T-helper 17 cell (primary cell): ENCODE measurements around the gene CLMN. TPM values are rescaled to one million over a fixed set of nuclear protein-coding genes. Genes with fewer than 3 reads are reported as not detected.

ENCODE experiments used
- ATAC-seq: fragments of 150-1000 bp; cut with Tn5 transposase; 2 replicates; pipeline ENCODE4 v1.10.0; 2021; ENCODE audit warnings: mild to moderate bottlenecking, moderate library complexity
- DNase-seq, 3 donors: peaks; one replicate each; pipeline versions ENCODE4 v3.0.0 to v3.0.0-alpha.2; 2020 to 2021
- H3K9me3 ChIP-seq: one replicate; pipeline ENCODE4 v1.7.0; 2013; ENCODE audit warnings: low read length, mild to moderate bottlenecking; ENCODE audit not compliant: control insufficient read depth, poor library complexity, severe bottlenecking
- H3K27ac Mint-ChIP-seq: one replicate; pipeline ENCODE4 v1.8.0; 2022; ENCODE audit warnings: mild to moderate bottlenecking, moderate library complexity, mixed read lengths
- H3K27me3 Mint-ChIP-seq: one replicate; pipeline ENCODE4 v1.8.0; 2022; ENCODE audit warnings: mixed read lengths
- H3K36me3 Mint-ChIP-seq: one replicate; pipeline ENCODE4 v1.8.0; 2022; ENCODE audit warnings: low read depth, mixed read lengths
- H3K4me1 Mint-ChIP-seq: one replicate; pipeline ENCODE4 v1.8.0; 2022; ENCODE audit warnings: mild to moderate bottlenecking, mixed read lengths
- H3K4me3 Mint-ChIP-seq: one replicate; pipeline ENCODE4 v1.8.0; 2022; ENCODE audit warnings: mild to moderate bottlenecking, moderate library complexity, mixed read lengths
- total RNA-seq, 4 donors: library from RNA in 2 of 4; stranded (reverse) in 2 of 4; gene quantifications; one replicate each; pipeline ENCODE4 v1.2.3 and lab custom pipeline; 2022 to 2026

Gene CLMN
- total RNA-seq, 2 donors from 2014 or later = 0.26 to 1.3 TPM

- Mint-ChIP-seq H3K27ac (peak overlapping the region; percentile 62), H3K27me3 (peaks cover 28% of the 10 kb centered on the region), H3K4me1 (peaks cover 2% of the 10 kb centered on the region), H3K36me3 (peaks cover 3% of the 10 kb centered on the region), H3K4me3 (no peak overlapping the region)
- H3K9me3 ChIP-seq = no peaks in the 10 kb centered on the region
- ATAC-seq (no peak), DNase-seq (no peak)
These were observed 45.4 kb downstream of the CLMN start for GRCh38 chr14:95274279-95274678.

- Mint-ChIP-seq H3K36me3 (peaks cover 3% of the 10 kb centered on the region), H3K27me3 (peaks cover 28% of the 10 kb centered on the region), H3K4me3 (no peak overlapping the region), H3K27ac (no peak overlapping the region), H3K4me1 (peaks cover 2% of the 10 kb centered on the region)
- DNase-seq (no peak), ATAC-seq (no peak)
- no peaks in the 10 kb centered on the region for H3K9me3 ChIP-seq
These were observed 46.4 kb downstream of the CLMN start for GRCh38 chr14:95273001-95273978.

- H3K9me3 ChIP-seq = no peaks in the 10 kb centered on the region
- no peak for ATAC-seq
- Mint-ChIP-seq H3K36me3 (peaks cover 3% of the 10 kb centered on the region), H3K4me1 (peaks cover 9% of the 10 kb centered on the region), H3K27ac (no peak overlapping the region), H3K4me3 (no peak overlapping the region), H3K27me3 (peaks cover 23% of the 10 kb centered on the region)
- no peak for DNase-seq
These were observed 47.7 kb downstream of the CLMN start for GRCh38 chr14:95272057-95272456.

- no peak overlapping the region for H3K27ac Mint-ChIP-seq
- no peaks in the 10 kb centered on the region for H3K9me3 ChIP-seq
- DNase-seq (no peak), ATAC-seq (no peak)
- peaks cover 3% of the 10 kb centered on the region for H3K36me3 Mint-ChIP-seq
- no peak overlapping the region for H3K4me3 Mint-ChIP-seq
- H3K27me3 Mint-ChIP-seq = peaks cover 22% of the 10 kb centered on the region
- peaks cover 18% of the 10 kb centered on the region for H3K4me1 Mint-ChIP-seq
These were observed 49.5 kb downstream of the CLMN start for GRCh38 chr14:95270203-95270602.

GRCh38 chr14:95269493-95269892 is 50.2 kb downstream of the CLMN start:
- ATAC-seq (no peak), DNase-seq (no peak)
- H3K27me3 Mint-ChIP-seq = peaks cover 15% of the 10 kb centered on the region
- peaks cover 19% of the 10 kb centered on the region for H3K4me1 Mint-ChIP-seq
- no peak overlapping the region for H3K4me3 Mint-ChIP-seq
- no peaks in the 10 kb centered on the region for H3K9me3 ChIP-seq
- peaks cover 2% of the 10 kb centered on the region for H3K36me3 Mint-ChIP-seq
- H3K27ac Mint-ChIP-seq = no peak overlapping the region

- peaks cover 17% of the 10 kb centered on the region for H3K4me1 Mint-ChIP-seq
- ATAC-seq (no peak), DNase-seq (no peak)
- no peak overlapping the region for H3K27ac Mint-ChIP-seq
- peaks cover 2% of the 10 kb centered on the region for H3K36me3 Mint-ChIP-seq
- no peaks in the 10 kb centered on the region for H3K9me3 ChIP-seq
- H3K27me3 Mint-ChIP-seq = peaks cover 5% of the 10 kb centered on the region
- H3K4me3 Mint-ChIP-seq = no peak overlapping the region
These were observed 51.4 kb downstream of the CLMN start for GRCh38 chr14:95268350-95268749.

GRCh38 chr14:95267306-95267705 is 52.4 kb downstream of the CLMN start:
- no peak overlapping the region for H3K27ac Mint-ChIP-seq
- peak overlapping the region; percentile 5 for H3K4me3 Mint-ChIP-seq
- no peak for DNase-seq
- peaks cover 17% of the 10 kb centered on the region for H3K4me1 Mint-ChIP-seq
- H3K36me3 Mint-ChIP-seq = peaks cover 2% of the 10 kb centered on the region
- peak; percentile 48 for ATAC-seq
- peaks cover 5% of the 10 kb centered on the region for H3K27me3 Mint-ChIP-seq
- no peaks in the 10 kb centered on the region for H3K9me3 ChIP-seq

GRCh38 chr14:95265106-95266094 is 54.3 kb downstream of the CLMN start:
- Mint-ChIP-seq H3K27ac (peak overlapping the region; percentile 21), H3K4me3 (peak overlapping the region; percentile 80), H3K36me3 (peaks cover 2% of the 10 kb centered on the region), H3K27me3 (no peaks in the 10 kb centered on the region), H3K4me1 (peaks cover 17% of the 10 kb centered on the region)
- no peaks in the 10 kb centered on the region for H3K9me3 ChIP-seq
- ATAC-seq (peak; percentile 81), DNase-seq (no peak)

- no peak for DNase-seq
- peaks cover 17% of the 10 kb centered on the region for H3K4me1 Mint-ChIP-seq
- H3K4me3 Mint-ChIP-seq = no peak overlapping the region
- no peaks in the 10 kb centered on the region for H3K27me3 Mint-ChIP-seq
- H3K9me3 ChIP-seq = no peaks in the 10 kb centered on the region
- no peaks in the 10 kb centered on the region for H3K36me3 Mint-ChIP-seq
- H3K27ac Mint-ChIP-seq = peak overlapping the region; percentile 21
- no peak for ATAC-seq
These were observed 55.3 kb downstream of the CLMN start for GRCh38 chr14:95264271-95264973.

- no peak overlapping the region for H3K4me3 Mint-ChIP-seq
- H3K27ac Mint-ChIP-seq = no peak overlapping the region
- no peak for ATAC-seq
These were observed 56.0 kb downstream of the CLMN start for GRCh38 chr14:95263527-95264231.

GRCh38 chr14:95262511-95262891 is 57.2 kb downstream of the CLMN start:
- no peaks in the 10 kb centered on the region for H3K36me3 Mint-ChIP-seq

More at GRCh38 chr14:95263527-95264231, 56.0 kb downstream of the CLMN start:
- Mint-ChIP-seq H3K4me1 (peaks cover 17% of the 10 kb centered on the region), H3K36me3 (no peaks in the 10 kb centered on the region), H3K27me3 (no peaks in the 10 kb centered on the region)
- no peak for DNase-seq
- no peaks in the 10 kb centered on the region for H3K9me3 ChIP-seq

More at GRCh38 chr14:95262511-95262891, 57.2 kb downstream of the CLMN start:
- DNase-seq (no peak), ATAC-seq (no peak)
- Mint-ChIP-seq H3K4me1 (peaks cover 15% of the 10 kb centered on the region), H3K4me3 (no peak overlapping the region), H3K27ac (no peak overlapping the region), H3K27me3 (no peaks in the 10 kb centered on the region)
- H3K9me3 ChIP-seq = no peaks in the 10 kb centered on the region
